Measurements from ENCODE around the gene COP1. TPM values are rescaled to one million over a fixed set of nuclear protein-coding genes. Genes with fewer than 3 reads are reported as not detected.

Gene COP1
- total RNA-seq, 1 experiment from 2014 or later, result 33.1 TPM

DNA sequence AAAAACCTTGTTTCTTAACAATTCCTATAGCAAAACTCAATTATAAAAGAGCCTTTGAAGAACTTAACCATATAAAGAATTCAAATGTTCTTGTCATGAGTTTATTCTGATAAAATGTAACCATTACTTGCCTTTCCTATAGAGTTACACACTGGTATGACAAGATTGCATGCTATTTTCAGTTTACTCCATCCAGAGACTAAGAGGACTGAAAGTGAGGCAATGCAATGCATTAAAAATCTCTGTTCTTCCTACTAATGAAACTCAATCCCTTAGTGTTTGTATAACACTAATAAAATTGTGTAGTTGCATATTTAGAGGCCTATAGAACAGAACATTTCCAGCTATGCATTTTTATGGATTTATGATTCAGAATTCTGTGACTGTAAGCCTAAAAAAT lies 88.1 kb downstream of the COP1 start:
- TF ChIP-seq ZBTB33 (IDR thresholded peaks at IDR 0.05; ENCODE audit: extremely low read depth, insufficient replicate concordance, low read length) (no peak), ZNF274 (IDR thresholded peaks at IDR 0.05; ENCODE audit: low read depth, low read length) (no peak), CTCF (IDR thresholded peaks at IDR 0.05 in 2 of 3, conservative IDR thresholded peaks at IDR 0.05 in 1 of 3; ENCODE audit: borderline replicate concordance in 1 of 3, insufficient read depth in 1 of 3, low read depth in 2 of 3, low read length in 2 of 3) (no peak), SRF (IDR thresholded peaks at IDR 0.05; ENCODE audit: low read depth) (no peak), SP1 (IDR thresholded peaks at IDR 0.05; ENCODE audit: low read depth) (no peak), EZH2phosphoT487 (IDR thresholded peaks at IDR 0.05; ENCODE audit: borderline replicate concordance) (no peak), CBX3 (IDR thresholded peaks at IDR 0.05; ENCODE audit: low read depth) (no peak), TCF7L2 (IDR thresholded peaks at IDR 0.05; ENCODE audit: borderline replicate concordance, extremely low read depth, insufficient read depth, insufficient read length) (no peak), ATF3 (IDR thresholded peaks at IDR 0.05) (no peak), EZH2 (IDR thresholded peaks at IDR 0.05) (no peak), ELF1 (IDR thresholded peaks at IDR 0.05; ENCODE audit: borderline replicate concordance, low read depth) (no peak), REST (IDR thresholded peaks at IDR 0.05; ENCODE audit: low read depth) (no peak), POLR2AphosphoS5 (IDR thresholded peaks at IDR 0.05; ENCODE audit: low read depth, low read length) (no peak), RAD21 (IDR thresholded peaks at IDR 0.05; ENCODE audit: low read depth) (no peak), CEBPB (IDR thresholded peaks at IDR 0.05; ENCODE audit: low read depth) (no peak), JUND (IDR thresholded peaks at IDR 0.05) (no peak), SIN3A (IDR thresholded peaks at IDR 0.05; ENCODE audit: low read depth) (no peak)
- TF ChIP-seq, protein P1, sequence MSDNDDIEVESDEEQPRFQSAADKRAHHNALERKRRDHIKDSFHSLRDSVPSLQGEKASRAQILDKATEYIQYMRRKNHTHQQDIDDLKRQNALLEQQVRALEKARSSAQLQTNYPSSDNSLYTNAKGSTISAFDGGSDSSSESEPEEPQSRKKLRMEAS (IDR thresholded peaks at IDR 0.05), result no peak
- no peak for ATAC-seq
- H3K27ac ChIP-seq (ENCODE audit: low read depth, low read length), result no peak overlapping the region
- no peak overlapping the region for H2AFZ ChIP-seq (ENCODE audit: low read depth, low read length, poor library complexity, severe bottlenecking)
- H3K79me2 ChIP-seq (ENCODE audit: insufficient read depth, low read length), result no peaks in the 10 kb centered on the region
- no peak for DNase-seq (ENCODE audit: low read depth, low spot score)
- H3K9ac ChIP-seq (ENCODE audit: low read length), result no peak overlapping the region
- no peaks in the 10 kb centered on the region for H4K20me1 ChIP-seq (ENCODE audit: insufficient read depth)
- ChIA-PET CTCF (no interaction called here), RAD21 (ENCODE audit: low non-redundant PET in 1 of 2, low total read pairs in 2 of 2, uncharacterized antibody in 2 of 2, unreplicated experiment in 2 of 2) (no interaction called here), POLR2A (no interaction called here)
- no peak overlapping the region for H3K4me3 ChIP-seq (replicated peaks in 1 of 2; ENCODE audit: low read depth in 1 of 2, low read length in 2 of 2)
- H3K27me3 ChIP-seq (ENCODE audit: insufficient read depth, low read length), result no peaks in the 10 kb centered on the region
- BruUV-seq (replicated peaks), result no TSS peak
- H3K4me1 ChIP-seq (ENCODE audit: control insufficient read depth in 1 of 2, insufficient read depth in 2 of 2, low read length in 2 of 2), result no peaks in the 10 kb centered on the region
- intact Hi-C loops (cut with micrococcal nuclease), result no loop called here
- H3K4me2 ChIP-seq (ENCODE audit: low read length), result no peak overlapping the region
- H3K9me3 ChIP-seq (ENCODE audit: control insufficient read depth in 1 of 2, insufficient read depth in 1 of 2, low read depth in 1 of 2, low read length in 2 of 2), result no peaks in the 10 kb centered on the region
- H3K36me3 ChIP-seq (ENCODE audit: control insufficient read depth in 1 of 2, insufficient read depth in 2 of 2, low read length in 2 of 2), result no peaks in the 10 kb centered on the region; a peak in 1 of 4 replicates
- no peaks in the 10 kb centered on the region for H3K9me2 ChIP-seq (ENCODE audit: insufficient read depth)

Measured in HCT116 (cell line).